NB4 (cell line): Measurements from ENCODE around the gene NUBP2.

Experiments
- CTCF ChIP-seq: IDR thresholded peaks from one replicate; pipeline ENCODE4 v1.5.1; 2012; ENCODE audit warnings: low read depth, low read length
- POLR2A ChIP-seq: IDR thresholded peaks from 2 replicates; pipeline ENCODE4 v1.6.1; 2011; ENCODE audit warnings: mild to moderate bottlenecking; ENCODE audit not compliant: insufficient read length; ENCODE audit errors: extremely low read depth

DNA sequence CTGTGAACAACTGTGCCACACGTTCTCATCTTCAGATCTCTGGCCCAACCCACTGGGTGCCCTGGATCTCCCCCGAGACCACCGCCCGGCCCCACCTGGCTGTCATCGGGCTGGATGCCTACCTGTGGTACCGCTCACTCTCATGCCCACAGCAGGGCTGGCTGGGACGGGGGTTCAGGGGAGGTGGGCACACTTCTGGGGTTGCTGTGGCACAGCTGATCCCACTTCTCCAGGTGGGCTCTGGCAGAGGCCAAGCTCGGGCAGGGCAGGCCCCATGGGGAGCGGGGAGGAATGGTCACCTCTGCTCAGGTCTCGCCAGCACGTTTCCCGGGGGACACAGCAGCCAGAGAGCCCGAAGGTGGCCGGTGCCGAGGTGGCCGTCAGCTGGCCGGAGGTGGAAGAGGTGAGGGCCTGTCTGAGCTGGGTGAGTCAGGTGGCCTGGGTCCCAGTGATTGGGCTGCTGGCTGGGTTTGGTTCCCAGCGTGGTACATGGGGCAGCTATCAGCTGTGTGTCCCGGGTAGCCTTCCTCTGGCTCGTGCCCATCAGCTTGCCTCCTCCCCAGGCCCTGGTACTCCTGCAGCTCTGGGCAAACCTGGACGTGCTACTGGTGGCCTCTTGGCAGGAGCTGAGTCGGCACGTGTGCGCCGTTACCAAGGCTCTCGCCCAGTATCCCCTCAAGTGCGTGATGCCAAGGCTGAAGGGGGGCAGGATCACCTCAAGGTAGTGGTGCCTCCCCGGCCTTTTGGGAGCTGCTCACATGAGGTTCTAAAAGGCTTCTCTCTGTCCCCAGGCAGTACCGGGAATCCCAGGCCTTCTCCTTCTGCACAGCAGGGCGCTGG lies 7.5 kb upstream of the NUBP2 start:
- TF ChIP-seq CTCF: no peak
- TF ChIP-seq POLR2A: no peak
